HG03103 (cell line): ENCODE measurements around the gene C21orf58.

Source experiments
- ATAC-seq: cut with Tn5 transposase; IDR thresholded peaks from one replicate; pipeline ENCODE4 v1.9.1; 2021; ENCODE audit warnings: low read depth; ENCODE audit not compliant: unreplicated experiment

C21orf58 gene

DNA sequence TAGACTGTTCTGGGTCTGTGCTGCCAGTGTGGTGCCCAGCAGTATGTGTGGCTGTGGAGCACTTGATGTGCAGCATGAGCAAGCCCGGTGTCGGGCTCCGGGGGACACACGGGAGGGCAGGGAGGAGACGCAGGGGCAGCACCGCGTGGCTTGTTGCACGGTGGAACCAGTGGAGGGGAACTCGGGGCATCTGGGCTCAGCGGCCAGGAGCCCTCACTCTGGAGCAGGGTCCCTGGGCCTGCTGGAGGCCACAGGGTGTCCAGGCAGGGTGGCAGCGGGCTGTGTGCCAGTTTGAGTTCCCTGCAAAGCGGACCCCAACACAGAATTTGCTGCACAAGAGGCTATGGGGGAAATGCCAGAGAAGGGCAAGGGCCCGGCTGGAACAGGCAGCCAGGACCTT lies 30.8 kb upstream of the C21orf58 start:
- ATAC-seq: no peak

DNA sequence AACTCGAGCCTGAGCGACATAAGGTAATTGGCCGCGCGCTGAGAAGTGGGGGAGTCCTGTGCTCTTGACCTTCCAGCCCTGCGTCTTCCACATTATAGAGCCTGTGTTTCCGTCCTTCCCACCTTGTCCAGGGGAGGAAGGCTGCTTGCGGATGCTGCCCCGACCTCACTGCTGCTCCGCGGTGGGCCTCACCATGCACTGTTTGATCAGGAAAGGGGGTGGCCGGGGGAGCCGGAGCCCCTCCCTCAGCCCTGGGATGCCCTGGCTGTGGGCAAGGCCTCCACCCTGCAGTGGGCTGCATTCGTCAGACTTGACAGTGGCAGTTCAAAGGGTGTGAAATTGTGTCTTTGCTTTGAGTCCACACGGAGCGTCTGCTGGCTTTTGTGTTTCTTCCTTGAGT lies 30.4 kb upstream of the C21orf58 start:
- ATAC-seq: no peak

DNA sequence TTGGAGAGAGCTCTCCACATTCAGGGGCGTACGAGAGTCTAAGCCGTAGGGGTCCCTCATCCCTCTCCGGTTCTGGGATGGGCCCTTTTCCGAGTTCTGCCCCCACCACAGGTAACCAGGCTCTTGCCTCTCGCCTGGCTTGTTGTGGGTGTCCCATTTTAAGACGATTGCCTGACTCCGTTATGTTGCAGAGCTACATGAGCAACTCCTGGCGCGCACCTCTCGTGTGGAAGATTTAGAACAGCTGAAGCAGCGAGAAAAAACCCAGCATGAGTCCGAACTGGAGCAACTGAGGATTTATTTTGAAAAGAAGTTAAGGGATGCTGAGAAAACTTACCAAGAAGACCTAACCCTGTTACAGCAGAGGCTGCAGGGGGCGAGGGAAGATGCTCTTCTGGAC lies 29.2 kb upstream of the C21orf58 start:
- ATAC-seq: no peak

DNA sequence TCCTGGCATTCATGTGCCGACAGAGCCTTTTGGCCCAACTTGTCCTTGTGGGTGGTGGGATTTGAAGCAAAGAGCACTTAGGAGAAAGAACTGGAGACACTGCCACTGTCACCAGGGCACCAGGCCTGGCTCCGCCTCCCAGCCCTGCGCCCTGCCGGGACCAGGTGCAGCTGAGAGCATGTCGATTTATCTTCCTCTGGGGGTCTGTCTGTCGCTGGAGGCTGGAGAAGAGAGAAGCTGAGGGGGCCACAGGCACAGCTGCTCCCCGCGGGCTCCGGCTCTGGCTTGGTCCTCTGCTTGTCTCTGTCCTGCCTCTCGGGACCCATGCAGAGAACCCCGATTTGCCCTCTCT lies 28.5 kb upstream of the C21orf58 start:
- no peak for ATAC-seq

DNA sequence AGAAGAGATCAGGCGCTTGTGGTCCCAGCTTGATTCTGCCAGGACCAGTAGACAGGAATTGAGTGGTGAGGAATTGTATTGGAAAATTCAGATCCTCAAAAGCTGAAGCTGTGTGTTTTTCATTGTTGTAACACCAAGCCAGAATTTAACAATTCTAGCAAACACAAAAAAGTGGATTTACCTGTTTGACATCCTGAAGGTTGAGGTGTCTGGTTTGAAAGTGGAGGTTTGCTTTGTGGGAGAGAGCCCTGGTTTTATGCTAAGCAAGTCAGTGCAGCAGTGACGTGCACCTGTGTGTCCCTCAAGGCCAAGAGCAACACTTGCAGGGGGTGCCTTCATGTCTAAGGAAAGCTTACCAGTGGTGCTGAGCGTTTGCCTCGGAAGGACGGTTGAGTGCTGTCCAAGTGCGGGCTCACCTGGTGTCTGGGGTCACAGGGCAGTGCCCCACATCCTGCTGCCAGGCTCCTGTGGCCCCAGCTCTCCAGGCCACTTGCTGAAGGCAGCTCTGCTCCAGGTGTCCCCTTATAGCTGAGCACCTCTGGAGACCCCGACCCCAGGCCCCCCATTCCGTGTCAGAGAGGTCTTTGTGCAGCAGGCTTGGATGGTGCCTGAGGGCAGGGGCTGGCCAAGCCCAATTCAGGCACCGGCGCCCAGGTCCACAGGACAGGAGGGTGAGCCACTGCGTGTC lies 27.9 kb upstream of the C21orf58 start:
- no peak for ATAC-seq

DNA sequence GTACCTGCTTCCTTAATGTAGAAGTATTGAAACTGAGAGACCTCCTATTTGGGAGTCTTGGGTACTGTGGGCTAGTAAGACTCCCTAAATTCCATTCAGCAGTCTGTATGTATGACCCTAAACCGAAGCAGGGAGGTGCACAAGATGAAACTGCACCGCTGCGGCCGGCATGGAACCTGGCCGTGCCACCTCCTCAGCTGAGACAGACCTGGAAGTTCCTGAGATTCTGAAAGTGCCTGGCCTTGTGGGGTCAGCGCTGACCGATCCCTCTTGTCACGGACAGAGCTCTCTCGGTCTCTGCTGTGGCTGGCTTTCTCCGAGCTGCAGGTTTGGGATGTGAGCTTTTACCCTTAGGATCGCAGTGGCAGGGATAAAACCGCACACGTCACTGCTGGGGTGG lies 27.3 kb upstream of the C21orf58 start:
- ATAC-seq: no peak

DNA sequence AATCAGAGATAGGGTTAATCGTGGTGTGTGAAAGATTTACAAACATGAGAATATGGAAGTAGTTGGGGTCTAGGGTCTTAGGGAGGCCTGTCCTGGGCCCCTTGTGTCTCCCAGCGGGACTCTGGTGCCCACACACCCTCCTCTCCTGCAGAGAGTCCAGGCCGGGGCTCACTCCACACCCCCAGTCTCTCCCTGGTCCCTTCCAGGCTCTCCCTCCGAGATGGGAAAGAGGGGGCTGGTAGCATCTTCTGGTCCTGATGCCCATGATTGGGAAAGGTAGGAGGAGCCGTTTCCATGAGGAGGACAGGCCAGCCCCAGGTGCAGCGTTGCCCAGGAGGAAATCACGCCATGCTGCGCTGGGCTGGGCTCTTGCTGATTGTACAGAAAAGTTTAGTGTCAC lies 26.9 kb upstream of the C21orf58 start:
- ATAC-seq: no peak

DNA sequence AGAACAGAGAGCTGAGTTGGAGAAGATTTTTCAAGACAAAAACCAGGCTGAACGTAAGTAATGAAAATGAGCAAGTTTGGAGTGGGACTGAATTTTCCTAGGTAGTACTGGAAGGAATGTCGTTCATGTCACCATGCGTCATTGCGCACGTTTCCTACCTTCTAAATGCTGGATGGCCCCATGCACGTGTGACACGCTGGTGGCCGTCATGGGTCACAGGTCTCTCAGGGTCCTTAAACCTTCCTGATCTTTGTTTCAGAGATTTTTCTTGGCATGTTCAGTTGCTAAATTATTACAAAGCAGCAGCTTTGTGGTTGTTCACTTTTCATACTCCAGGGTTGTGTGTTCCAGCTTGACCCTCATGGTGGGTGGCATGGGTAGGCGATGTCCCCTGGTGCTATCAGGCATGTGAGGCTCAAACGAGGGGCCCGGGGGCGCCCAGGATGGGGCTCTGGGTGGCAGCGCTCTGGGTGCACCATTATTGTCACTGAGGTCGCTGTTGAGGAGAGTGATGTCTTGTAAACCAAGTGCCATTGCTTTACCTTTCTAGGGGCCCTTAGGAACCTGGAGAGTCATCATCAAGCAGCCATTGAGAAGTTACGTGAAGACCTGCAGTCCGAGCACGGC lies 25.6 kb upstream of the C21orf58 start:
- ATAC-seq: no peak

DNA sequence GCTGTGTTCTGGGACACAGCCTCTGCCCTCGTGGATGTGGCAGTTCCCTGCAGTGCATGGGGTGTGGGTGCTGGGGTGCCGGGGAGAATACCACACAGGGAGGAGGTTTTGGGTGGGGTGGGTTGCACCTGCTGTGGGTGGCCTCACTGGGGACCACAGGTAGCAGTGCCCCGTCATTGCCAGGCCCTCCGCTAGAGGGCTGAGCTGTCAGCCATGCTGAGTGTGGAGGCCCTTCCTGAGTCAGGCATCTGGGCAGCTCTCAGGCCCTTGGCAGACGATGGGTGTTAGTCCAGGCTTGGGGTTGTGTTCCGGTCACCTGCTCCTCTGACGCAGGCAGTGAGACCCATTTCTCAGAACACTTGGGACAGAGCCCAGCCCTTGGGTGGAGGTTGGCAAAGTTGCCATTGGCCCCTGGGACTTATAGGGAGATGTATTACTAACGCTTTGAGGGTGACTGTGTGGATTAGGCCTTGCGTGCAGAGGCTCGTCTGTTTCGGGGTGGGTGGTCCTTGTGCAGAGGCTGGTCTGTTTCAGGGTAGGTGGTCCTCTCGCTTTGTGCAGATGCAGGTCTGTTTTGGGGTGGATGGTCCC lies 24.2 kb upstream of the C21orf58 start:
- ATAC-seq: no peak

DNA sequence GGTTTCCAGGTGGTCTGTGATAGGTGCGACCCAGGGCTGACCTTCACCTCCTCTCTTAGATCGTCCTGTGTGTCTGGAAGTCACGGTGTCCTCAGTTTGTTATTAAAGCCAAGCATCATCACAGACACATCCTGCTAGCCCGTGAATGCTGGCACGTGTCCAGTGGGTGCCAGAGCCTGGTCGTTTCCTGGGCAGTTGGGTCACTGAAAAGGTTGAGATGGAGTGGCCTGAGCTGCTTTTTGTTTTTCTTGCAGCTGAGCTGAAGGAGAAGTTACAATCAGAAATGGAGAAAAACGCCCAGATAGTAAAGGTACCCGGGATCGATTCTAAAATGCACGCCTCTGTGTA lies 23.5 kb upstream of the C21orf58 start:
- no peak for ATAC-seq

DNA sequence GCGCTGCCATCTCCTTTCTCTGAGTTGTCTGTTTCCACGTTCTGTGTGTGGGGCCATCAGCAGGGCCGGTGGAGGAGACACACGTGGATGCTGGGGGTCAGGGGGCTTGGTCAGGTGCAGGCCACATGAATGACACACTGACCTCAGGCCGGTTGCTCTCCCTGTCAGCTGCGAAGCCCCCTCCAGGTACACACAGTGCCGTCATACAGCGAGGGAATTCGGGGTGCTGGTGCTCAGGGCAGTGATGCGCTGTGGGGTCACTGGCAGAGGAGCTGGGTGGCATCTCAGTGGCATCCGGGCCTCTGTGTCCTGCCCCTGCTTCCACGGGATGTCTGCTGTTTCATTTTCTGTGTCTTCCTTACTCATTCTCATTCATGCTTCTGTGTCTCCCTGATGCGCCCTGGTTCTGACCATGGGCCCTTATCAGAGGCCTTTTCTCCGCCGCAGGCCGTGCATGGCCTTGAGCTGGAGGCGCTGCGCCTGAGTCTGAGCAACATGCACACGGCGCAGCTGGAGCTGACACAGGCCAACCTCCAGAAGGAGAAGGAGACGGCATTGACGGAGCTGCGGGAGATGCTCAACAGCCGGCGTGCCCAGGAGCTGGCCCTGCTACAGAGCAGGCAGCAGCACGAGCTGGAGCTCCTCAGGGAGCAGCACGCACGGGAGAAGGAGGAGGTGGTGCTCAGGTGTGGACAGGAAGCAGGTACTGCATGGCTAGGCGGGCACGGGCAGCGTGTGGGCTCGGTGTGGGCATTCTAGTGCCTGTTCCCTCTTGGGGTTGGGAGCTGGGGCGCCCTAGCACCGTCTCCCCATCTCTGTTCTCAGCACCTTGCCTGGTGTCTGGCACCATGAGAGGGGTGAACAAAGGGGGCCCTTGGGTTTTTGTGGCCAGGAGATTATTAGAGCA lies 22.9 kb upstream of the C21orf58 start:
- no peak for ATAC-seq

DNA sequence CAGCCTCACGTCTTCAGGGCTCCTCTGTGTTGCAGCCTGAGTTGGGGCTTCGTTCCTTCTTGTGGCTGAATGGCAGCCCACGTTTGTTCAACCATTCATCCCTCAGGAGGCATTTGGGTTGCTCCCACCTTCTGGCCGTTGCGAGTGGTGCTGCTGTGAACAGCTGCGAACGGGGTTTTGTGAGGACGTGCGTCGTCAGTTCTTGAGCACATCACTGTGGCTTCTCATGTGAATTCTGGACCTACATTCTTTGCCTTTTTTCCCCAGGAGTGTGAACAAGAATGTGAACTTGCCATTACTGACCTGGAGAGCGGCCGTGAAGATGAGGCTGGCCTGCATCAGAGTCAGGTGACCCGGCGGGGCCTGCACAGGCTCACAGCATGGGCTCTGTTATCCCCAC lies 22.2 kb upstream of the C21orf58 start:
- ATAC-seq: no peak

DNA sequence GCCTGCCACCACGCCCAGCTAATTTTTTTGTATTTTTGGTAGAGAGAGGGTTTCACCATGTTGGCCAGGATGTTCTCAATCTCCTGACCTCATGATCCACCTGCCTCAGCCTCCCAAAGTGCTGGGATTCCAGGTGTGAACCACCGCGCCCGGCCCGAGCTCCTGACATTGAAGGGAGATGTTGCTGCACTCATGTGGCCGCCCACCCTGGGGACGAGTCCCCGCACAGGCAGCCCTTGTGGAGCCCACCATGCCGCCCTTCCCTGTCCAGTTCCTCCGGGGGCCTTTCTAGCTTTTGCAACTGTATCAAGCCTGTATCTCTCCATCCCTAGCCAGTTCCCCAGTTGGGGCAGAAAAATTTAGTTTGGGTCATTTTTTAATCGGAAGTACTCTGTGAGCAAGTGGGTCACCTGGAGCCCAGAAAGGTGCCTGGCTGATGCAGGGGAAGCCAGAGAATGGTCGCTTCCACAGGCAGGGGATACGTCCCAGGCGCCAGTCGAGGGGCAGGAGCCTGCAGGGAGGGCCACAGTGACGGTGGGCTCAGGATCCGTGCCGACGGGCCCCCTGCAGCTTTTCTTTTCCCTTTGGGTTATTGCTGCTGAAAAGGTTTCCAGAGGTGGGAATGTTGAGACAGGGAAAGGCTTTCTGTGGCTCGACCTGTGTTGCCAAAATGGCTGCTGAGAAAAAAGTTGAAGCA lies 20.7 kb upstream of the C21orf58 start:
- ATAC-seq: no peak

DNA sequence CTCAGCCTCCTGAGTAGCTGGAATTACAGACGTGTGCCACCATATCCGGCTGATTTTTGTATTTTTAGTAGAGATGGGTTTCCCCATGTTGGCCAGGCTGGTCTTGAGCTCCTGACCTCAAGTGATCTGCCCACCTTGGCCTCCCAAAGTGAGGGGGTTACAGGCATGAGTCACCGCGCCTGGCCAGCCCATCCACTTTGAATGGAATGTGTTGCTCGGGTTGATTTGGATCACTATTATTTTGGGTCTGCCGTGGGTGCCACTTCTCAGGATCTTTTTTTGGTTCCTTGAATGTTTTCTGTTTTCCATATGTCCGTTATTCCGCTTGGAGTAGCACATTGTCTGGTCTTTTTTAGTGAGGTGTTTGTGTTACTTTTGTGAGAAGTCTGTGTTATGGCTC lies 17.3 kb upstream of the C21orf58 start:
- no peak for ATAC-seq

DNA sequence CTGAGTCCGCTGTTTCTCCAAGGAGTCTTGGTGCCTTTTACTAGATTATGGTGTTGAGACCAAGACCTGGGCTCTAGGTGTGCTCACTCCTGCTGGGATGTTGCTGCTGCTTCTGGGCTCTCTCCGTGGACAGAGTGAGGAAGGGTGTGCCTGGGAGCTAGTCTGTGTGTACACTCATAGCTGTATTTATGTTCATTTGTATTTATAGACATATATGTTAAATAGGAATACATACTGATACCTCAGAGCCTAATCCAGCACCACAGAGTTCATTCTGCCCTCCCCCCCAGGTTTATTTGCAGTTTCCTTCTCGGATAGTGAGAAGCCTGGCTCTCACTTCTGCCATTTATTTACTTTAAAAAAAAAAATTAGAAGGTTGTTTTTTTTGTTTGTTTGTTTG lies 12.9 kb upstream of the C21orf58 start:
- no peak for ATAC-seq

DNA sequence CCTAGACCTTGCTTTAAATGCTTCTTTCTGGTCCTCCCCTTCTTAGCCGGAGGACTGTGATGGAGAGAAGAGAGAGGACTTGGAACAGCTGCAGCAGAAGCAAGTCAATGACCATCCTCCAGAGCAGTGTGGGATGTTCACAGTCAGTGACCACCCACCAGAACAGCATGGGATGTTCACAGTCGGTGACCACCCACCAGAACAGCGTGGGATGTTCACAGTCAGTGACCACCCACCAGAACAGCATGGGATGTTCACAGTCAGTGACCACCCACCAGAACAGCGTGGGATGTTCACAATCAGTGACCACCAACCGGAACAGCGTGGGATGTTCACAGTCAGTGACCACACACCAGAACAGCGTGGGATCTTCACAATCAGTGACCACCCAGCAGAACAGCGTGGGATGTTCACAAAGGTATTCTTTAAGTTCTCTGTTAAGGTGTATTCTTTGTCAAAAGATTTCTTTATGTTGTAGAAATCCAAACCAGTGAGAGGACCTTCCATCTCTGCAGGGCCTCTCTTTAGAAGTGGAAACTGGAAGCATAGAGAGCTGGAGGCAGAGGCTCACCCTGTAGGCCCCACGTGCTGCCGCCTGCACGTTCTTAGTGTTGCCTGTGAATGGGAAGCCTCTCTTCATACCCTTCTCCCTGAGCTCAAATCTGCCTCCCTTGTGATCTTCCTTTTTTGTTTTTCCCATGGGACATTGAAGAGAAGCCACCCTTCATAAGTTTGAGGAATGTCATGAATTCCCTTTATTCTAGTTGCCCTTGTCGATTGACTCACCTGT lies 10.9 kb upstream of the C21orf58 start:
- ATAC-seq: no peak

DNA sequence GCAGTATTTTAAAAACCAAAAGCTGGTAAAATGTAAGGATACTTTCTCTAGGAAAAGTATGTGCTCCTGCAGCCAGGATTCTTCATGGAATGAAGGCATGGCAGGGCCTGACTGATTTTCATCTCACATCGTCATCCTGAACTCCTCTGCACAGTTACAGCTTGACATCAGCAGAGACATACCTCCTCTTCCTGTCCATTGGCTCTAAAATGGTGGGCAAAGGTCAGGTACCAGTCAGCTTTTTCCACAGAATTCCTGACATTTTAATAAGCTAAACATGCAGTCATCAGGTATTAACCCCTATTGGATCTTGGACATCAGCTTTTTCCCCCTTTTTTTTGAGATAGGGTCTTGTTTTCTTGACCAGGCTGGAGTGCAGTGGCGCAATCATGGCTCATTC lies 6.1 kb upstream of the C21orf58 start:
- ATAC-seq: no peak

DNA sequence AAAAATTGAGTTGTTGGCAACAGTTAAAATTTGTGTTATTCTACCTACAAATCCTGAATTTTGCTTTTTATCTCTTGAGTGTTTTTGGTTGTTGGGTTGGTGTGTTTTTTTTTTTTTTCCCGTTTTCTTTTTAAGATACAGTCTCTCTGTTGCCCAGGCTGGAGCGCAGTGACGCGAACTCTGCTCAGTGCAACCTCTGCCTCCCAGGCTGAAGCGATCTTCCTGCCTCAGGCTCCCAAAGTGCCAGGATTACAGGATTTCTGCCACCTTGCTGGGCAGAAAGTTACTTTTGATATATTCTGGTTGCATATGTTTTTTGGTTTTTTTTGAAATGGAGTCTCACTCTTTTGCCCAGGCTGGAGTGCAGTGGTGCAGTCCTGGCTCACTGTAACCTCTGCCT lies 4.5 kb upstream of the C21orf58 start:
- no peak for ATAC-seq

DNA sequence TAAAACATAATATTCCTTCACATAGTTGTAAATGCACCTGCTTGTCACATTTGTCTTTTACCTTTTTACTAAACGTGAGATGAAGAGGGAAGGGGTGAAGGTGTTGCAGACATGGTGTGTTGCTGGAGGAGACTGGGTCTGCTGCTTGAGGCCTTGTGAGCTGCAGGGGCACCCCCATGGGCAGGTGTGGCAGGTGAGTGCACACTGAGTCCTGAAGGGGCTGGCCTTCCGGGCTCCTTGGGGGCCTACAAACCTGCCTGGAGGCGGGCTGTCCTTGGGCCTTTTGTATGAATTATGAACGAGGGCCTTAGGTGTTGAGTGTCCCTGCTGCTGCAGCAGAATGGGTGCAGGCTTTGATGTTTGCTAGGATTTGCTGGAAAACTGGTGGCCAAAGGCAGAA lies 4.0 kb upstream of the C21orf58 start:
- ATAC-seq: no peak

DNA sequence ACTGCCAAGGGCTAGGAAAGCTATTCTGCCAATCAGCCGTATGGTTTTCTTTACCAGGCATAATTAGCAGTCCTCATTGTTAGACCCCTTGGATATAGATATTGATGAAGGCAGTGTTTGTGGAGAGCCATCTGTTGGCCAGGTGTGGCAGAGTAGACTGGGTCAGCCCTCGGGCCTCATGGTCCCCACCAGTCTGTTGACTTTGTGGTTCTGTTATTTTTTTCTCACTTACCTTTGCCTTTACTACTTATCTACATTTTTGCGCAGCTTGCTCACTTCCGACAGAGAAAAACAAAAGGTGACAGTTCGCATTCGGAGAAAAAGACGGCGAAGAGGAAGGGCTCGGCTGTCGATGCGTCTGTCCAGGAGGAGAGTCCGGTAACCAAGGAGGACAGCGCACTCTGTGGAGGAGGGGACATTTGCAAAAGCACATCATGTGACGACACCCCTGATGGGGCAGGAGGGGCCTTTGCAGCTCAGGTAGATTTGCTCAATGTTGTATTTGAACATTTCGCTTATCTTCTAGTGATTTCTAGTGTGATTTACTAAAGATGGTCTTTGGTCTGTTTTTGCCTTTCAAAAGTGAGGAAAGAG lies 2.5 kb upstream of the C21orf58 start:
- no peak for ATAC-seq
